Measurements from ENCODE around the gene DGKG.

- no peak for TF ChIP-seq CTCF (IDR thresholded peaks at IDR 0.05)
- no peak for TF ChIP-seq POLR2A (IDR thresholded peaks at IDR 0.05)
- TF ChIP-seq EP300 (IDR thresholded peaks at IDR 0.05): no peak
Observed at GRCh38 chr3:186144257-186144656, 217.8 kb downstream of the DGKG start.

Measured in tibial nerve (tissue), 4 donors.